ENCODE measurements around the gene MAP4K4. TPM values are rescaled to one million over a fixed set of nuclear protein-coding genes. Genes with fewer than 3 reads are reported as not detected.

MAP4K4 gene
- total and polyA plus RNA-seq, 2 experiments from 2014 or later: 20.3 to 115 TPM

DNA sequence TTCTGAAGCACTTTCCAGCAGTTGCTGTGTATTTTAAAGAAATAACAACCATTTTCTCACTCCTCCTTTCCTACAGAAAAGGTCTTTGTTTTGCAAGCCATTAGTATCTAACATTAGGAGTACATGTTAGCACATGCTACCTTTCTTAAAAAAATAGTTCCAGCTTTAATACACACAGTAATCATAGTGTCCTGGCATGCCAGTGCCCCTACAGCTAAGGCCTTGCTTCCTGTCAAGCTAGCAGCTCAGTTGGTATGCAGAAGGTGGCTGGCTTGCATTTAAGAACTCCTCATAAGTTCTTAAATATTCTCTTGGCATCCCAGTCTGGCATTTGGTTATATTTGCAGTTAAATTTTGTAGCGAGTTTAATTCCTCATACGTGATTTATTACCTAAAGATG is 152.9 kb downstream of the MAP4K4 start:
- in situ Hi-C loops (cut with MboI): no loop called here
- Histone ChIP-seq H3K9me3 (ENCODE audit: low read depth) (no peaks in the 10 kb centered on the region), H3K4me1 (ENCODE audit: insufficient read depth) (peaks cover 7% of the 10 kb centered on the region), H3K9ac (no peak overlapping the region), H3K27ac (no peak overlapping the region), H3K36me3 (ENCODE audit: low read depth) (peaks cover 76% of the 10 kb centered on the region), H3K79me2 (ENCODE audit: insufficient read depth) (peaks cover 98% of the 10 kb centered on the region), H3K27me3 (replicated peaks; ENCODE audit: insufficient read depth) (no peaks in the 10 kb centered on the region), H3K9me2 (ENCODE audit: insufficient read depth) (no peaks in the 10 kb centered on the region), H3K4me2 (ENCODE audit: unreplicated experiment) (no peak overlapping the region), H3F3A (ENCODE audit: insufficient read depth) (peaks cover 61% of the 10 kb centered on the region), H4K20me1 (ENCODE audit: insufficient read depth) (no peaks in the 10 kb centered on the region), H3K4me3 (no peak overlapping the region), H2AFZ (no peak overlapping the region)
- DNase-seq: no peak
- WGBS, 2 experiments (ENCODE audit: low coverage in 1 of 2, low lambda C conversion rate in 2 of 2, missing lambda C conversion rate in 2 of 2): 91 to 95% methylated on average over 2 of the region's 2 CpGs
- TF ChIP-seq EZH2 (IDR thresholded peaks at IDR 0.05; ENCODE audit: insufficient read depth, poor library complexity, severe bottlenecking): no peak
- no peak for TF ChIP-seq EZH2phosphoT487 (IDR thresholded peaks at IDR 0.05; ENCODE audit: insufficient read depth, low read depth)

DNA sequence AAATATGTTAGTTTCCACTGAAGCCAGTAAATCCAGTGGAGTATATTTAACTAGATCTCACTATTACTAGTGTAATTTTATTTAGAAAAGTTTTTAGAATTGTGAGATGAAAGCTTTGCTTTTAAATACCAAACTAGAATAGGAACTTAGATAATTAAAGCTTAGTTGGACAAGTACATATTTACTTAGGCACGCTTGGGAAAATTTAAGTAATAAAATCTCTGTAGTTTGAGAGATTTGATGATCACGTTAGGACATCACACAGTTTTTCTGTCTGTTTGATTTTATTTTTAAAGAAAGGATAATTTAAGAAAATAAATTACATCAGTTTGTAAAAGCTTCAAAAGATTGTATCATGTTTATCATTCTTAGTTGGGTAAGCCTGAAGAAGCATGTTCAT is 153.5 kb downstream of the MAP4K4 start:
- TF ChIP-seq EZH2 (IDR thresholded peaks at IDR 0.05; ENCODE audit: insufficient read depth, poor library complexity, severe bottlenecking) (no peak), EZH2phosphoT487 (IDR thresholded peaks at IDR 0.05; ENCODE audit: insufficient read depth, low read depth) (no peak)
- Histone ChIP-seq H2AFZ (no peak overlapping the region), H3K36me3 (ENCODE audit: low read depth) (peaks cover 76% of the 10 kb centered on the region), H4K20me1 (ENCODE audit: insufficient read depth) (no peaks in the 10 kb centered on the region), H3K9me2 (ENCODE audit: insufficient read depth) (no peaks in the 10 kb centered on the region), H3K9me3 (ENCODE audit: low read depth) (no peaks in the 10 kb centered on the region), H3K4me2 (ENCODE audit: unreplicated experiment) (no peak overlapping the region), H3F3A (ENCODE audit: insufficient read depth) (peaks cover 61% of the 10 kb centered on the region), H3K27ac (no peak overlapping the region), H3K79me2 (ENCODE audit: insufficient read depth) (peaks cover 99% of the 10 kb centered on the region), H3K27me3 (replicated peaks; ENCODE audit: insufficient read depth) (no peaks in the 10 kb centered on the region), H3K4me1 (ENCODE audit: insufficient read depth) (peaks cover 7% of the 10 kb centered on the region), H3K9ac (no peak overlapping the region), H3K4me3 (no peak overlapping the region)
- in situ Hi-C loops (cut with MboI): no loop called here
- DNase-seq: no peak
- WGBS, 2 experiments (ENCODE audit: low coverage in 1 of 2, low lambda C conversion rate in 2 of 2, missing lambda C conversion rate in 2 of 2): 94 to 98% methylated on average over 2 of the region's 2 CpGs

DNA sequence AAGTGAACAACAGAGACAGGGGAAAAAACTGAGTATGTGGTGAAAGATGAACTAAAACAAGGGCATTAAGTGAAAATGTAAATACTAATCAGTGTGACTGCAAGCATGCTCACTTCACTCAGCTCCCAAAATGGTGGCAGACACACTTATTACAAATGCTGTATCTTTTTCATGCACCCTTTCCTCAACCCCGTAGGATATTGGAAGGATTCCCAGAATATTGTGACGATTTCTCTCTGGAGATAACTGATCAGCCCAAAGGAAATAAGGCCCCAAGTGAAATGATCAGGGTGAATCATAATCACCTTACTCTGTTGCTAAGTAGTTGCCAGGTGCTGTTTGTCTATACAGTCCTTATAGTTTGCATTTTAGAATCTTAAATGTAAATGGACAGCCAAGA is 155.3 kb downstream of the MAP4K4 start:
- DNase-seq: no peak
- H3K36me3 ChIP-seq (ENCODE audit: low read depth): peaks cover 74% of the 10 kb centered on the region
- peaks cover 100% of the 10 kb centered on the region for H3K79me2 ChIP-seq (ENCODE audit: insufficient read depth)
- H3K9ac ChIP-seq: no peak overlapping the region
- H3F3A ChIP-seq (ENCODE audit: insufficient read depth): peaks cover 65% of the 10 kb centered on the region
- in situ Hi-C loops (cut with MboI): no loop called here
- no peak overlapping the region for H3K4me2 ChIP-seq (ENCODE audit: unreplicated experiment)
- no peaks in the 10 kb centered on the region for H3K9me2 ChIP-seq (ENCODE audit: insufficient read depth)
- H3K9me3 ChIP-seq (ENCODE audit: low read depth): no peaks in the 10 kb centered on the region
- peaks cover 7% of the 10 kb centered on the region for H3K4me1 ChIP-seq (ENCODE audit: insufficient read depth)
- no peaks in the 10 kb centered on the region for H4K20me1 ChIP-seq (ENCODE audit: insufficient read depth)
- no peaks in the 10 kb centered on the region for H3K27me3 ChIP-seq (replicated peaks; ENCODE audit: insufficient read depth)
- H2AFZ ChIP-seq: no peak overlapping the region
- 48 to 52% methylated on average over 2 of the region's 2 CpGs for WGBS, 2 experiments (ENCODE audit: low coverage in 1 of 2, low lambda C conversion rate in 2 of 2, missing lambda C conversion rate in 2 of 2)
- no peak overlapping the region for H3K4me3 ChIP-seq
- no peak for TF ChIP-seq EZH2phosphoT487 (IDR thresholded peaks at IDR 0.05; ENCODE audit: insufficient read depth, low read depth)
- no peak for TF ChIP-seq EZH2 (IDR thresholded peaks at IDR 0.05; ENCODE audit: insufficient read depth, poor library complexity, severe bottlenecking)
- no peak overlapping the region for H3K27ac ChIP-seq

DNA sequence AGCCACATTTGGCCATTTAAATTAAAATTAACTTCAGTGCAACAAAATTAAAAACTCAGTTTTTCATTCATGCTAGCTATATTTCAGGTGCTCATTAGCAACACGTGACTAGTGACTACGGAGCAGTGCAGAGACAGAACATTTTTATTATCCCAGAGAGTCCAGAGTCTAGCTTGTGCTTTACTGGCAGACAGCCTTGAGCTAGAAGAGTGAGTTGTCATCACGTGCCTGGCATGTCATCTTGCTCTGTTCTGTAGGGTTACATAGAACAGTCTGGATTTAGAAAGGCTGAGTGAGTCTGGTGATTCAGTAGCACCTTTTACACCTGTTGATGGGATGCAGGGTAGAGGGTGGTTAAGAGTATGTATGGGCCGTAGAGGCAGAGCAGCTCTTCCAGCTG is 157.4 kb downstream of the MAP4K4 start:
- Histone ChIP-seq H3K36me3 (ENCODE audit: low read depth) (peaks cover 79% of the 10 kb centered on the region), H3K9me3 (ENCODE audit: low read depth) (no peaks in the 10 kb centered on the region), H3K9me2 (ENCODE audit: insufficient read depth) (no peaks in the 10 kb centered on the region), H3K79me2 (ENCODE audit: insufficient read depth) (peaks cover 99% of the 10 kb centered on the region), H3K4me1 (ENCODE audit: insufficient read depth) (peaks cover 9% of the 10 kb centered on the region; the same call in 1 of the 2 replicates), H3K4me3 (no peak overlapping the region), H3K9ac (no peak overlapping the region), H3K27me3 (replicated peaks; ENCODE audit: insufficient read depth) (no peaks in the 10 kb centered on the region), H2AFZ (no peak overlapping the region), H3K27ac (no peak overlapping the region), H4K20me1 (ENCODE audit: insufficient read depth) (0 out of 2 replicates have a peak, but pooled peaks cover 6% of the 10 kb centered on the region), H3K4me2 (ENCODE audit: unreplicated experiment) (no peak overlapping the region), H3F3A (ENCODE audit: insufficient read depth) (peaks cover 70% of the 10 kb centered on the region)
- peak; percentile 41 for DNase-seq
- 64 to 65% methylated on average over 4 of the region's 4 CpGs for WGBS, 2 experiments (ENCODE audit: low coverage in 1 of 2, low lambda C conversion rate in 2 of 2, missing lambda C conversion rate in 2 of 2)
- no peak for TF ChIP-seq EZH2 (IDR thresholded peaks at IDR 0.05; ENCODE audit: insufficient read depth, poor library complexity, severe bottlenecking)
- no peak for TF ChIP-seq EZH2phosphoT487 (IDR thresholded peaks at IDR 0.05; ENCODE audit: insufficient read depth, low read depth)
- in situ Hi-C loops (cut with MboI): no loop called here

DNA sequence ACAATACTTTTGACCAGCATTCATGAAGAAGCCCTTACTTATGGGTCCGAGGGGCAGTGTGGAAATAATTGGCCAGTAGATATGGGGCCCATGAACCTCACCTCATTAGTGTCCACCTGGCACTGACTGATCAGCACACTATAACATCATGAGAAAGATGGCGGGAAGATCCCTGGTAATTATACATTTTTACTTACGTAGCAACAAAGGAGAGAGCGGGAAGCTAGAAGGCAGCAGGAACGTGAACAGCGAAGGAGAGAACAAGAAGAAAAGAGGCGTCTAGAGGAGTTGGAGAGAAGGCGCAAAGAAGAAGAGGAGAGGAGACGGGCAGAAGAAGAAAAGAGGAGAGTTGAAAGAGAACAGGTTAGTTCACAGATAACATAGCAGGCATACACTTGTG is 158.3 kb downstream of the MAP4K4 start:
- TF ChIP-seq EZH2 (IDR thresholded peaks at IDR 0.05; ENCODE audit: insufficient read depth, poor library complexity, severe bottlenecking) (no peak), EZH2phosphoT487 (IDR thresholded peaks at IDR 0.05; ENCODE audit: insufficient read depth, low read depth) (no peak)
- Histone ChIP-seq H4K20me1 (ENCODE audit: insufficient read depth) (0 out of 2 replicates have a peak, but pooled peaks cover 6% of the 10 kb centered on the region), H3K27me3 (replicated peaks; ENCODE audit: insufficient read depth) (no peaks in the 10 kb centered on the region), H3K4me1 (ENCODE audit: insufficient read depth) (peaks cover 9% of the 10 kb centered on the region; the same call in 1 of the 2 replicates), H3K9ac (no peak overlapping the region), H3K9me2 (ENCODE audit: insufficient read depth) (no peaks in the 10 kb centered on the region), H2AFZ (no peak overlapping the region), H3K36me3 (ENCODE audit: low read depth) (peaks cover 79% of the 10 kb centered on the region), H3K27ac (no peak overlapping the region), H3K4me3 (no peak overlapping the region), H3K9me3 (ENCODE audit: low read depth) (no peaks in the 10 kb centered on the region), H3F3A (ENCODE audit: insufficient read depth) (peaks cover 72% of the 10 kb centered on the region), H3K79me2 (ENCODE audit: insufficient read depth) (peaks cover 97% of the 10 kb centered on the region), H3K4me2 (ENCODE audit: unreplicated experiment) (no peak overlapping the region)
- 96 to 97% methylated on average over 9 of the region's 9 CpGs for WGBS, 2 experiments (ENCODE audit: low coverage in 1 of 2, low lambda C conversion rate in 2 of 2, missing lambda C conversion rate in 2 of 2)
- DNase-seq: no peak
- in situ Hi-C loops (cut with MboI): no loop called here

Measured in GM23248 (cell line).